Suprapubic skin (tissue), 4 donors: ENCODE data around the gene IL7R. TPM values are rescaled to one million over a fixed set of nuclear protein-coding genes. Genes with fewer than 3 reads are reported as not detected.

Experiments used
- DNase-seq, 2 donors: peaks; one replicate each; pipeline ENCODE4 v3.0.0-alpha.2; 2019; ENCODE audit warnings: low spot score in 2 of 2
- H3K27ac ChIP-seq: fragments of 200-600 bp; sonication (generic); one replicate; pipeline ENCODE4 v1.5.1; 2019
- H3K27me3 ChIP-seq: fragments of 200-600 bp; sonication (generic); one replicate; pipeline ENCODE4 v1.5.1; 2019
- H3K36me3 ChIP-seq: fragments of 200-600 bp; sonication (generic); one replicate; pipeline ENCODE4 v1.5.1; 2019
- H3K4me1 ChIP-seq: fragments of 200-600 bp; sonication (generic); one replicate; pipeline ENCODE4 v1.5.1; 2019
- H3K4me3 ChIP-seq: fragments of 200-600 bp; sonication (generic); one replicate; pipeline ENCODE4 v1.5.1; 2019; ENCODE audit warnings: mild to moderate bottlenecking
- H3K9me3 ChIP-seq: fragments of 200-600 bp; sonication (generic); one replicate; pipeline ENCODE4 v1.5.1; 2019
- CTCF ChIP-seq, 2 donors: fragments of 200-600 bp in 1 of 2; fragments of 450-650 bp in 1 of 2; sonication (generic) in 1 of 2; IDR thresholded peaks; one replicate each; pipeline ENCODE4 v1.5.1; 2016 to 2019; ENCODE audit warnings: antibody characterized with exemption in 2 of 2, mild to moderate bottlenecking in 1 of 2, moderate library complexity in 1 of 2
- EP300 ChIP-seq: sonication (generic); formaldehyde crosslinking; IDR thresholded peaks from one replicate; pipeline ENCODE4 v1.6.1; 2017; ENCODE audit warnings: antibody characterized with exemption
- POLR2A ChIP-seq, 2 donors: fragments of 450-650 bp; IDR thresholded peaks; one replicate each; pipeline ENCODE4 v1.6.1; 2017; ENCODE audit warnings: antibody characterized with exemption in 2 of 2, mild to moderate bottlenecking in 2 of 2, moderate library complexity in 2 of 2
- POLR2AphosphoS5 ChIP-seq, 3 donors: sonication (generic); formaldehyde crosslinking; IDR thresholded peaks; one replicate each; pipeline ENCODE4 v1.6.1; 2017; ENCODE audit warnings: antibody characterized with exemption in 3 of 3
- WGBS: methylation state at CpG from one replicate; pipeline ENCODE4 v1.1.5; 2018; 5-methylcytosine and 5-hydroxymethylcytosine counted together
- total RNA-seq, 4 donors: library from RNA; depleted of rRNA; stranded (reverse); fragments of >200 nt; gene quantifications; one replicate each; pipeline ENCODE4 v1.1.0, GENCODE V29; 2016

Gene IL7R
- total RNA-seq, 4 donors from 2014 or later: 0.73 to 7.1 (median 4.2) TPM

GRCh38 chr5:35822511-35822910 is 34.2 kb upstream of the IL7R start:
- no peaks in the 10 kb centered on the region for H3K36me3 ChIP-seq
- no peaks in the 10 kb centered on the region for H3K4me1 ChIP-seq
- no peaks in the 10 kb centered on the region for H3K27me3 ChIP-seq
- TF ChIP-seq POLR2AphosphoS5 (IDR thresholded peaks at IDR 0.05): no peak
- no peaks in the 10 kb centered on the region for H3K9me3 ChIP-seq
- no peak overlapping the region for H3K27ac ChIP-seq
- DNase-seq: no peak
- H3K4me3 ChIP-seq: no peak overlapping the region
- WGBS: 89% methylated on average over 8 of the region's 8 CpGs

GRCh38 chr5:35823347-35824098 is 33.2 kb upstream of the IL7R start:
- no peaks in the 10 kb centered on the region for H3K4me1 ChIP-seq
- WGBS: 74% methylated on average over 7 of the region's 7 CpGs

GRCh38 chr5:35826056-35826455 is 30.6 kb upstream of the IL7R start:
- TF ChIP-seq EP300 (no peak), CTCF (IDR thresholded peaks at IDR 0.05) (no peak), POLR2A (IDR thresholded peaks at IDR 0.05) (no peak), POLR2AphosphoS5 (IDR thresholded peaks at IDR 0.05) (no peak)
- DNase-seq: no peak
- H3K4me1 ChIP-seq: no peaks in the 10 kb centered on the region
- no peaks in the 10 kb centered on the region for H3K9me3 ChIP-seq
- no peaks in the 10 kb centered on the region for H3K27me3 ChIP-seq
- no peaks in the 10 kb centered on the region for H3K36me3 ChIP-seq
- H3K4me3 ChIP-seq: no peak overlapping the region
- WGBS: 84% methylated on average over 3 of the region's 3 CpGs
- no peak overlapping the region for H3K27ac ChIP-seq

More at GRCh38 chr5:35823347-35824098, 33.2 kb upstream of the IL7R start:
- H3K4me3 ChIP-seq: no peak overlapping the region
- no peak overlapping the region for H3K27ac ChIP-seq
- DNase-seq: no peak
- no peak for TF ChIP-seq EP300
- TF ChIP-seq POLR2AphosphoS5 (IDR thresholded peaks at IDR 0.05): no peak
- no peak for TF ChIP-seq CTCF (IDR thresholded peaks at IDR 0.05)
- TF ChIP-seq POLR2A (IDR thresholded peaks at IDR 0.05): no peak
- no peaks in the 10 kb centered on the region for H3K9me3 ChIP-seq
- H3K36me3 ChIP-seq: no peaks in the 10 kb centered on the region
- no peaks in the 10 kb centered on the region for H3K27me3 ChIP-seq

GRCh38 chr5:35826554-35826953 is 30.1 kb upstream of the IL7R start:
- H3K4me3 ChIP-seq: no peak overlapping the region
- no peak for DNase-seq
- H3K27ac ChIP-seq: no peak overlapping the region
- no peaks in the 10 kb centered on the region for H3K36me3 ChIP-seq
- no peaks in the 10 kb centered on the region for H3K27me3 ChIP-seq
- WGBS: 82% methylated on average over 2 of the region's 2 CpGs
- no peaks in the 10 kb centered on the region for H3K9me3 ChIP-seq
- TF ChIP-seq POLR2A (IDR thresholded peaks at IDR 0.05): no peak
- no peak for TF ChIP-seq EP300
- no peak for TF ChIP-seq CTCF (IDR thresholded peaks at IDR 0.05)
- no peak for TF ChIP-seq POLR2AphosphoS5 (IDR thresholded peaks at IDR 0.05)
- no peaks in the 10 kb centered on the region for H3K4me1 ChIP-seq

GRCh38 chr5:35828082-35828598 is 28.6 kb upstream of the IL7R start:
- H3K27me3 ChIP-seq: no peaks in the 10 kb centered on the region
- H3K9me3 ChIP-seq: no peaks in the 10 kb centered on the region
- no peak for DNase-seq
- TF ChIP-seq EP300 (no peak), POLR2A (IDR thresholded peaks at IDR 0.05) (no peak), CTCF (IDR thresholded peaks at IDR 0.05) (no peak), POLR2AphosphoS5 (IDR thresholded peaks at IDR 0.05) (no peak)
- H3K4me3 ChIP-seq: no peak overlapping the region
- H3K4me1 ChIP-seq: no peaks in the 10 kb centered on the region
- no peaks in the 10 kb centered on the region for H3K36me3 ChIP-seq
- no peak overlapping the region for H3K27ac ChIP-seq
- WGBS: 81% methylated on average over 4 of the region's 4 CpGs
